H1 (cell line): ENCODE data around the gene KRTAP9-7. TPM values are rescaled to one million over a fixed set of nuclear protein-coding genes. Genes with fewer than 3 reads are reported as not detected.
"Not testable (repeated sequence)": the region's sequence is repeated elsewhere in the genome, so short reads cannot be mapped to it uniquely, and the experiment has no call there.

Source experiments
- CTCF ChIA-PET: fragments of 300-600 bp; sonication (Branson Sonifier 250); formaldehyde crosslinking; loops from one replicate; lab custom pipeline; 2021; ENCODE audit not compliant: partially characterized antibody; lab: Charles Lee
- POLR2A ChIA-PET: fragments of 300-600 bp; sonication (Branson Sonifier 250); formaldehyde crosslinking; loops from one replicate; lab custom pipeline; 2021; ENCODE audit warnings: inconsistent platforms; ENCODE audit not compliant: partially characterized antibody; lab: Charles Lee
- DNase-seq, 2 experiments: peaks; one replicate each; pipeline versions ENCODE4 v3.0.0 to v3.0.0-alpha.2; 2010 to 2022; ENCODE audit warnings: low spot score in 2 of 2, low read depth in 1 of 2, mixed read lengths in 1 of 2
- FAIRE-seq: peaks from 2 replicates; lab custom pipeline; 2011; peaks lifted over from hg19 to GRCh38; lab: Jason Lieb, UNC
- H2AFZ ChIP-seq: 2 replicates; pipeline ENCODE4 v1.8.1; 2012; ENCODE audit warnings: low read length, inconsistent platforms
- H2AK5ac ChIP-seq: 2 replicates; pipeline ENCODE4 v1.6.1; 2013; ENCODE audit warnings: low read depth, low read length
- H2BK120ac ChIP-seq: replicated peaks from 2 replicates; pipeline ENCODE3; 2013; ENCODE audit warnings: low read depth, low read length, inconsistent platforms
- H2BK12ac ChIP-seq: 2 replicates; pipeline ENCODE4 v1.6.1; 2013; ENCODE audit warnings: low read depth, low read length
- H2BK15ac ChIP-seq: 2 replicates; pipeline ENCODE4 v1.6.1; 2013; ENCODE audit warnings: low read length
- H2BK20ac ChIP-seq: 2 replicates; pipeline ENCODE4 v1.6.1; 2013; ENCODE audit warnings: low read length
- H2BK5ac ChIP-seq: 2 replicates; pipeline ENCODE4 v1.6.1; 2013; ENCODE audit warnings: low read depth, low read length
- H3K14ac ChIP-seq: 2 replicates; pipeline ENCODE4 v1.6.1; 2013; ENCODE audit warnings: inconsistent platforms; ENCODE audit not compliant: insufficient read length
- H3K18ac ChIP-seq: 2 replicates; pipeline ENCODE4 v1.6.1; 2013; ENCODE audit warnings: low read length; ENCODE audit errors: extremely low read depth
- H3K23ac ChIP-seq: 2 replicates; pipeline ENCODE4 v1.6.1; 2013; ENCODE audit warnings: inconsistent platforms; ENCODE audit not compliant: insufficient read length
- H3K23me2 ChIP-seq: 2 replicates; pipeline ENCODE4 v1.6.1; 2013; ENCODE audit warnings: low read depth, low read length
- H3K27ac ChIP-seq: 2 replicates; pipeline ENCODE4 v1.6.1; 2011; ENCODE audit warnings: low read depth, low read length, inconsistent platforms
- H3K27me3 ChIP-seq, 4 experiments: replicated peaks in 1 of 4; 1 replicate in 1 of 4; 2 replicates in 3 of 4; pipeline versions ENCODE4 v1.6.1 to v1.8.1; 2011 to 2013; ENCODE audit warnings: low read length in 3 of 4, mild to moderate bottlenecking in 3 of 4, inconsistent platforms in 2 of 4, mixed read lengths in 2 of 4, moderate library complexity in 1 of 4; ENCODE audit not compliant: control insufficient read depth in 3 of 4, insufficient read depth in 3 of 4; ENCODE audit errors: extremely low read depth in 1 of 4
- H3K36me3 ChIP-seq, 4 experiments: 2 replicates each; pipeline versions ENCODE4 v1.6.1 to v1.8.1; 2011 to 2013; ENCODE audit warnings: mild to moderate bottlenecking in 4 of 4, low read length in 3 of 4, moderate library complexity in 2 of 4, control low read depth in 1 of 4, inconsistent platforms in 1 of 4; ENCODE audit not compliant: insufficient read depth in 4 of 4, control insufficient read depth in 2 of 4
- H3K4ac ChIP-seq: replicated peaks from 2 replicates; pipeline ENCODE3; 2013; ENCODE audit warnings: low read length, low read depth, mixed read lengths, inconsistent platforms; ENCODE audit not compliant: insufficient read length
- H3K4me1 ChIP-seq, 4 experiments: replicated peaks in 1 of 4; 1 replicate in 1 of 4; 2 replicates in 3 of 4; pipeline versions ENCODE4 v1.6.1 to v1.8.1; 2011 to 2013; ENCODE audit warnings: low read length in 3 of 4, inconsistent platforms in 2 of 4, mixed read lengths in 1 of 4; ENCODE audit not compliant: insufficient read depth in 4 of 4, control insufficient read depth in 3 of 4
- H3K4me2 ChIP-seq, 2 experiments: 2 replicates each; pipeline versions ENCODE4 v1.6.1 to v1.8.1; 2011 to 2013; ENCODE audit warnings: low read depth in 2 of 2, low read length in 2 of 2, control low read depth in 1 of 2, inconsistent platforms in 1 of 2, mild to moderate bottlenecking in 1 of 2; ENCODE audit not compliant: insufficient read depth in 1 of 2
- H3K4me3 ChIP-seq, 4 experiments: fragments of 200-600, 300-600 bp in 1 of 4; sonication (generic), shearing (Covaris generic), sonication (Bioruptor Twin) in 1 of 4; 2 replicates each; pipeline versions ENCODE4 v1.5.1 to v1.8.1; 2011 to 2016; ENCODE audit warnings: low read length in 4 of 4, low read depth in 3 of 4, control low read depth in 2 of 4, inconsistent platforms in 2 of 4, mild to moderate bottlenecking in 2 of 4, mixed read lengths in 1 of 4, moderate library complexity in 1 of 4; ENCODE audit not compliant: insufficient read depth in 2 of 4; ENCODE audit errors: extremely low read depth in 1 of 4
- H3K56ac ChIP-seq: replicated peaks from 2 replicates; pipeline ENCODE3; 2013; ENCODE audit warnings: low read depth, mild to moderate bottlenecking, mixed read lengths, low read length, inconsistent platforms; ENCODE audit not compliant: insufficient read length
- H3K79me1 ChIP-seq: 2 replicates; pipeline ENCODE4 v1.6.1; 2013; ENCODE audit warnings: low read depth, low read length, control low read depth
- H3K79me2 ChIP-seq, 2 experiments: 2 replicates each; pipeline versions ENCODE4 v1.6.1 to v1.8.1; 2012 to 2013; ENCODE audit warnings: low read length in 2 of 2, mild to moderate bottlenecking in 2 of 2, inconsistent platforms in 1 of 2; ENCODE audit not compliant: insufficient read depth in 2 of 2, control insufficient read depth in 1 of 2
- H3K9ac ChIP-seq, 4 experiments: replicated peaks in 1 of 4; 1 replicate in 1 of 4; 2 replicates in 3 of 4; pipeline versions ENCODE4 v1.6.1 to v1.8.1; 2011 to 2013; ENCODE audit warnings: low read depth in 3 of 4, low read length in 3 of 4, control low read depth in 2 of 4, mild to moderate bottlenecking in 2 of 4, moderate library complexity in 2 of 4, inconsistent platforms in 1 of 4; ENCODE audit errors: extremely low read depth in 1 of 4
- H3K9me3 ChIP-seq, 2 experiments: 2 replicates each; pipeline versions ENCODE4 v1.6.1 to v1.8.1; 2012 to 2013; ENCODE audit warnings: mild to moderate bottlenecking in 2 of 2, moderate library complexity in 2 of 2, control low read depth in 1 of 2, inconsistent platforms in 1 of 2, low read depth in 1 of 2, low read length in 1 of 2, mixed read lengths in 1 of 2; ENCODE audit not compliant: insufficient read depth in 2 of 2
- H4K20me1 ChIP-seq, 2 experiments: replicated peaks in 1 of 2; 2 replicates each; pipeline versions ENCODE3 to v1.8.1; 2011 to 2013; ENCODE audit warnings: inconsistent platforms in 2 of 2, low read length in 2 of 2, mild to moderate bottlenecking in 1 of 2; ENCODE audit not compliant: insufficient read depth in 2 of 2, control insufficient read depth in 1 of 2
- H4K5ac ChIP-seq: 2 replicates; pipeline ENCODE4 v1.6.1; 2013; ENCODE audit warnings: low read length, low read depth, mixed read lengths, inconsistent platforms; ENCODE audit not compliant: insufficient read length
- H4K8ac ChIP-seq: 2 replicates; pipeline ENCODE4 v1.8.0; 2013; ENCODE audit warnings: mild to moderate bottlenecking, moderate library complexity, low read length, inconsistent platforms; ENCODE audit not compliant: insufficient read depth; ENCODE audit errors: extremely low read depth
- H4K91ac ChIP-seq: replicated peaks from 2 replicates; pipeline ENCODE3; 2013; ENCODE audit warnings: low read length, mixed read lengths, inconsistent platforms; ENCODE audit not compliant: insufficient read length
- WGBS, 2 experiments: shearing (Covaris generic) in 1 of 2; methylation state at CpG; one replicate each; pipeline versions ENCODE4 v1.1.6 to v1.1.7; 2013 to 2015; ENCODE audit warnings: low lambda C conversion rate in 2 of 2, mixed read lengths in 2 of 2, inconsistent platforms in 1 of 2, low coverage in 1 of 2, missing lambda C conversion rate in 1 of 2; ENCODE audit not compliant: insufficient replicate concordance in 2 of 2, insufficient coverage in 1 of 2, insufficient read length in 1 of 2; ENCODE audit errors: extremely low coverage in 1 of 2, missing lambda C conversion rate in 1 of 2; 5-methylcytosine and 5-hydroxymethylcytosine counted together
- polyA plus RNA-seq, 7 experiments: library from polyadenylated mRNA; depleted of rRNA in 3 of 7; stranded (reverse) in 5 of 7; unstranded in 2 of 7; fragments of >200 nt in 5 of 7; fragments of 200-250 nt in 2 of 7; gene quantifications; 1 replicate in 5 of 7; 2 replicates in 1 of 7; 4 replicates in 1 of 7; pipeline versions ENCODE4 v1.2.1 to v1.2.3, GENCODE V29; 2011 to 2013; ENCODE audit warnings: missing spikeins in 2 of 7, mixed read lengths in 2 of 7
- total RNA-seq: library from RNA; stranded (reverse); fragmentation: NEBNext Ultra II Directional; extraction: Animal tissue kit (Norgen Biotek cat#: 25700); gene quantifications from 2 replicates; pipeline ENCODE4 v1.2.1, GENCODE V29; 2021

The KRTAP9-7 gene
- total and polyA plus RNA-seq, 2 of the 8 experiments (the other 6 are each of a cell fraction or from before 2014, with no cell fraction given) = not detected

- H2BK5ac ChIP-seq, H2BK15ac ChIP-seq, H2BK120ac ChIP-seq, FAIRE-seq, H2AFZ ChIP-seq, H4K5ac ChIP-seq, H2AK5ac ChIP-seq, H4K91ac ChIP-seq, H3K27ac ChIP-seq, H3K23ac ChIP-seq, H3K9me3 ChIP-seq, H3K56ac ChIP-seq, H3K79me2 ChIP-seq, H3K36me3 ChIP-seq, H4K20me1 ChIP-seq, H3K4me3 ChIP-seq, H3K9ac ChIP-seq, H3K27me3 ChIP-seq, H3K23me2 ChIP-seq, H3K4me2 ChIP-seq, H3K18ac ChIP-seq, H3K79me1 ChIP-seq, H2BK20ac ChIP-seq, DNase-seq, H3K4me1 ChIP-seq, H2BK12ac ChIP-seq, H3K4ac ChIP-seq, H4K8ac ChIP-seq, H3K14ac ChIP-seq: not testable (repeated sequence)
- CTCF ChIA-PET = interaction anchor here (0.7 kb wide), 1 partner anchor 18 kb away, joined by 3 read pairs; the partner anchor contains the start of gene KRTAP9-9
- WGBS, 2 experiments = 93% methylated on average over 4 of the region's 4 CpGs; no CpG with 5 or more reads in 1 of the 2 experiments
- POLR2A ChIA-PET = interaction anchor here (0.6 kb wide), 1 partner anchor 1094 kb away, joined by 3 read pairs; no protein-coding TSS in a partner anchor
Measured at GRCh38 chr17:41237116-41237515, 38.4 kb upstream of the KRTAP9-7 start.

GRCh38 chr17:41237949-41238437, 37.5 kb upstream of the KRTAP9-7 start, which contains the start of gene KRTAP9-8:
Gene KRTAP9-8, plus strand, starts transcription at chr17:41237999. Its CDS starts 53 bp downstream, at chr17:41238052.
- H3K18ac ChIP-seq, H4K91ac ChIP-seq, H3K36me3 ChIP-seq, H2AK5ac ChIP-seq, CTCF ChIA-PET, H4K5ac ChIP-seq, POLR2A ChIA-PET, H3K9ac ChIP-seq, H3K4me3 ChIP-seq, FAIRE-seq, H3K4ac ChIP-seq, DNase-seq, H3K14ac ChIP-seq, H3K23ac ChIP-seq, H3K56ac ChIP-seq, H2BK5ac ChIP-seq, H3K4me1 ChIP-seq, H3K9me3 ChIP-seq, H4K20me1 ChIP-seq, H2BK120ac ChIP-seq, H2AFZ ChIP-seq, H3K79me1 ChIP-seq, H3K23me2 ChIP-seq, H4K8ac ChIP-seq, H3K27ac ChIP-seq, H2BK12ac ChIP-seq, H2BK15ac ChIP-seq, H3K4me2 ChIP-seq, H2BK20ac ChIP-seq, H3K79me2 ChIP-seq, H3K27me3 ChIP-seq: not testable (repeated sequence)
- WGBS, 2 experiments = 93% methylated on average over 3 of the region's 3 CpGs; no CpG with 5 or more reads in 1 of the 2 experiments
